GM18858 (cell line): ENCODE results near the gene BBIP1.

ENCODE experiments used
- ATAC-seq: cut with Tn5 transposase; IDR thresholded peaks from one replicate; pipeline ENCODE4 v1.9.1; 2021; ENCODE audit not compliant: unreplicated experiment

The BBIP1 gene

DNA sequence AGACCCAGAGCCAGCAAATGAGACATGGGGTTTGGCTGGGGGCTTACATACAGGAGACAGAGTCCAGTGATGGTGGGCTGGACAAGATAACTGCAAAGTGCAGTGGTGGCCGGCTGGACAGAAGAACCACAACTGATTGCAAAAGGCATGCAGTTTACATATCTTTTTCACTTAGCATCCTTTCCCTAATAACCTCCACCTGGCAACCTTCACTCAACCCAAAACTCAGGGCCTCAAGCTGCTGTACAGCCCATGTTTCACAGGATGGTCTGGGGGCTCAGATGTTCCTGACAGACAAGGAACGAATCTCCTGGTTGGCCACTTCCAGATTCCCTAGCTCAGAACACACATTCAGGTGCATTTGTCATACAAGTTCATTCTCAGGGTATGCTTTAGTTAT is 55.0 kb downstream of the BBIP1 start:
- ATAC-seq: no peak

- ATAC-seq: no peak
Measured at GRCh38 chr10:110863361-110863760, 55.6 kb downstream of the BBIP1 start.

DNA sequence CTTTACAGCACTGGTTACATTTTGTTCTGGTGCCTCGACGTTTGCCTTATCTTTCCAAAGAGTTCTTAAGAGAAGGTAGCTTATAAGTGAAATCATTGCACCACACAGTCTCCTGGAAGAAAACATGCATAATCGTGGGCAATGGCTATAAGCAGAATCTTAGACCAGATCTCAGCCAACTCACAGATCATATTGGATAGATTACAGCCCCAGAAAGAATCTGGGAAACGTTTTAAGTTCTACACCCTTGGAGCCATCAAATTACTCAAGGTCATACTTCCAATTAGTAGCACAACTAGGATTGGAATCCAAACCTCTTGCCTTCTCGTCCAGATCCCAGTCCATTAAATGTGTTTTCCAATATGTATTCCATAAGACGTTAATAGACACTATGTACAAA is 56.0 kb downstream of the BBIP1 start:
- ATAC-seq: no peak

DNA sequence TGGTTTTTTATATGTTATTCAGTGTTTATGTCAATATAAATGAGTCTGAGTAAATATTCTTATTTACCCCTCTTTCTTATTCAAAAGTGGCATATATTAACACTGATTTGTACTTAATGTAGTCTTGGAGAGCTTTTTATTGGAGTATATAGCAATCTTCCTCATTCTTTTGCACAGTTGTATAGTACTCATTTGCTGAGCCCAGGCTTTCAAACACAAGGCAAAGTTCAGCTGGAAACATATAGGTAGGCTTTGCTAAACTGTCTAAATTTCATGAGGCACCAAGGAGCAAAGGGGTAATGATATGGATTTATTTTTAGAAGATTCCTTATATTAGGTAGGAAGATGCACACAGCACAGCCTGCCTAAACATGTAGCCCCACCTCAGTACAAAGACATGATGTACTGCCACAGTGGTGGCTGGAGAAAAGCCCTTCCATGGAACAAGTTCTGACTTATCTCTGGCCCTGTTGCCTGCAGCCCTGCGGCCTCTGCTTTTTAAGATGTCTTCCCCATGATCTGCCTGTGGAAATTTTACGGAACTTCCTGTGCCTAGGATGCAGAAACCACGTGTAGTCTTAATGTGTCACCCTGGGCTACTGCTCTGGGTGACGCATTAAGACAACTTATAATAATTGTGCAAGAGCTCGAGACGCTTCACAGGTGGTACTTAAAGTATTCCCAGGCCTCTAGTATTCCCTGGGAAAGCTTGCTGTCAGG is 56.9 kb downstream of the BBIP1 start:
- no peak for ATAC-seq

DNA sequence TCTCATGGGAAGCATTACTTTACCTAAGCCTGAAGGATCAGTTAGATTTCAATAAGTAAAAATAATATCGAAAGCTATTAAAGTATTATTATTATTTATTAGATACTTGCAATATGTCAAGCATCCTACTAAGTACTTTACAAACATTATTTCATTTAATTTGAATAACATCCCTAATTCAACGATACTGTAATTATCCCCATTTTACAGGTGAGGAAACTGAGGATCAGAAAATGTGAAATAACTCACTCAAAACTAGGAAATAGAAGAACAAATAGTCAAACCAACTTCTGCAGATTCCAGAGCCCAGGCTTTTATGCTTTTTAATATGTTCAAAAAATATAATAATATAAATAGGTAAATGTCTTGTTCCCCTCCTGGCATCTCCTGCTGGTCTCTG is 57.5 kb downstream of the BBIP1 start:
- no peak for ATAC-seq

DNA sequence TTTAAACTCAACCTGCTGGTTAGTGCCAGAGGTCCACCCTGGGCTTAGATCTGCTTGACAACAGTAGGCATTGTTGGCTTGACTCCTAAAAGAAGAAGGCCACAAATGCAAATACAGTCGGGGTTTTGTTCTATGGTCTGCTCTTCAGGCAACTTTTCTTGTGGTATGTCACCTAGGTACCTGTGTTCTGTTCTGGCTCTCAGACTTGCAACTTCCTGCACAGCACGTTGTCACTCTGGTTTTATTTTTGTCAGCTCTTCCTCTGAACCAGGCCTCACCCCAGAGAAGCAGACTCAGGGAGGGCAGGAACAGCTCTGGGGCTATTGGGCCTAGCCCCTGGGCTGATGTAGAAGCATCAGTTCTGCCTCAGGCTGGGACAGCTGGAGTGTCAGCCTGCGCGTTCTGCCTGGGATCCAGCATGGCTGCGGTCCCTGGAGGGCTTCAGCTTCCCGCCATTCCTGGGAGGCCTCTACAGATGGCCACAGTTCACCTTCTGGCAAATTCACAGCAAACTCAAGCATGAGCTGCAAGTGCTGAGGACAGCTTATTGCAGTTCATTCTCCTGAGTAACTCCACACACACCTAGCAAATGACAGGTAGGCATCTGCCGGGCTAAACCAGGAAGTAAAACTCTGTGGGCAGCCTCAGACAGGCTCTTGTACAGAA is 58.3 kb downstream of the BBIP1 start:
- ATAC-seq: peak; percentile 49

- ATAC-seq: no peak
Measured at GRCh38 chr10:110859973-110860376, 59.0 kb downstream of the BBIP1 start.

GRCh38 chr10:110859206-110859972 is 59.6 kb downstream of the BBIP1 start:
- ATAC-seq: no peak

- no peak for ATAC-seq
Measured at GRCh38 chr10:110858297-110858934, 60.6 kb downstream of the BBIP1 start.

DNA sequence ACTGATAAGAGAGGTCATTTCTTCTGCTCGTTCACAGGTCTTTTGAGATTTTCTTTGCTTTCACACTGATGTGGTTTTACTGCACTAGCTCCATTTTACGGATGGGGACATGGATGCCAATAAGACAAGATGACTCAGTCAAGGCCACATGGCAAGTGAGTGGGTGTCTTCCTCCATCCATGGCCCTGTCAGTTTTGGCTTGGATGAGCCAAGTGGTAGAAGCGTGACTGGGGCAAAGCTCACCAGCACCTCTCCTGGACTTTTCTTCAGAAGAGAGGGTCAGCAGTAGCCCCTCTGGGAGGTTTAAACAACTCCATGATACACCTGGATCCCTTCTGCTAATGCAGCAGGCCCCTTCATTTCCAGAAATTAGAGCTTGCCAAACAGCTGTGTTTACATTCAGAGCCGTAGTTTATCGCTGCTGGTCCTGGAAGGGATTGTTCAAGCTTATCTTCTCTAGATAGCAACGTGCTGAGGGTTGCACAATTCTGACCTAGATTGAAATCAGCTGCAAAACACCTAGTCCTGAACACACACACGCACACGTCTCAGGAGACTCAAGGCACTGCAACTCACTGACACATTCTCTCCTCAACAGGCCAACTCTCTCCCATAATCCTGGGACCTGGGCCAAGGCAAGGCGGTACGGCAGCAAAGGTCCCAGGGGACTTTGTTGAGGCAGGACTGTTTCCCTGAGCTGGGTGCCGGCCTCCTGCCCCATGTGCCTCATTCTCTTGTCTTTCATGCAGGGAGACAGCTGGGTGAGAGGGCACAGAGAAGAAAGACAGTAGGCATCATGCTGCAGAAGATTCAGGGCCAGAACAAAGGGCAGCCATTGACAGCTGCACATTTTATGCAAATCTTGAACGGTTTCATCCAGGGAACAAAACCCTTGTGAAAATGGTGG is 61.5 kb downstream of the BBIP1 start:
- peak; percentile 25 for ATAC-seq

DNA sequence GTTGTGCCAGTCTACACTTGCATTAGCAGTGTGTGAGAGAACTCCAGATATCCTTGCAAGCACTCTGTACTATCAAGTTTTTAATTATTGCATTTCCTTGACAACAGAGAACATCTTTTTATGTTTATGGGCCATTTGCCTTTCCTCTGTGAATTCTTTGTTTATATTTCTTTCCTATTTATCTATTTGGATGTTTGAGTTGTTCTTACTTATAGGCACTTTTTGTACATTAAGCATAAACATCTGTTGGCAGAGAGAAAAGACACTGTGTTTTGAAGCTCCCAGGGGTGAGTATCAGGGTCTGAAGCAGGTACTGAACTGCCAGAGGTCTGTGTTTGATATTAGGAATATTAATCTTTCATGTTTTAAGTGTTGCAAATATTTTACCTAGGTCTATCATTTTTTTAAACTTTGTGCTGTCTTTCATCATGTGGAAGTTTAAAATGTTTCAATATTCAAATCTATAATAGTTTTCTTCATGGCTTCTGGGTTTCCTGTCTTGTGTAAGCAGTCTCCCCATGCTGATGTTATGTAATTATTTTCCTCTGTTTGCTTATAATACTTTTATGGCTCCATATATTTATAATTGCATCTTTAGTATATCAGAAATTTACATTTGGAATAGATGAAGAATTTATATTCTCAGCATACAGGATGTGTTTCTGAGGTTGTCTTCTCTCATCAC is 64.9 kb downstream of the BBIP1 start:
- ATAC-seq: no peak

- no peak for ATAC-seq
Measured at GRCh38 chr10:110852947-110853346, 66.0 kb downstream of the BBIP1 start.

DNA sequence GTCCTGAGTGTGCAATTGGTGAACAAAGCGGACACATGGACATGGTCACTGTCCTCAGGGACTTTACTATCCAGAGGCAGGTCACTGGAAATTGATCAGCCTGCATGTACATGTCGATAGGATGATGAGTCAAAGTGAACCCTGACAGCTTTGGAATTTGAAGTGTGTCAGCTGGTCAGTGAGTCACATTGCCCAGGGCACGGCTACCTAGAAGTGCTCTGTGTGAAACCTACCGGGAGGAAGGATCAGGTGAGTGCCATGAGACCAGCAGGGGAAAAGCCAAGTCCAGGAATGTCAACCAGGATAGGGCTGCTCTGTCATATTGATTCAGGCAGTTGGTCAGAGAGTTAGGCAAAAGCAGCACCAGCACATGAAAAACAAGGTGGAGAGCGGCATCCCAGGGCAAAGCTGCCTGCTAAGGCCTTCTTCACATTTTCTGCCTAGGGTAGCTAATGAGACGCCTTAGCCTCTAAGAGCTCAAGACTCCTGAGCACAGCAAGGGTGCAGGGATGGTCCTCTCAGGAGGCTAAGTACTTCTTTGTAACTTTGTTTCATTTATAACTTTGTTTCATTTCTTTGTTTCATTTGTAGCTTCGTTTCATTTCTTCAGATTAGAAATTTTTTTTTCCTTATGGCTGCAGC is 66.6 kb downstream of the BBIP1 start:
- no peak for ATAC-seq

DNA sequence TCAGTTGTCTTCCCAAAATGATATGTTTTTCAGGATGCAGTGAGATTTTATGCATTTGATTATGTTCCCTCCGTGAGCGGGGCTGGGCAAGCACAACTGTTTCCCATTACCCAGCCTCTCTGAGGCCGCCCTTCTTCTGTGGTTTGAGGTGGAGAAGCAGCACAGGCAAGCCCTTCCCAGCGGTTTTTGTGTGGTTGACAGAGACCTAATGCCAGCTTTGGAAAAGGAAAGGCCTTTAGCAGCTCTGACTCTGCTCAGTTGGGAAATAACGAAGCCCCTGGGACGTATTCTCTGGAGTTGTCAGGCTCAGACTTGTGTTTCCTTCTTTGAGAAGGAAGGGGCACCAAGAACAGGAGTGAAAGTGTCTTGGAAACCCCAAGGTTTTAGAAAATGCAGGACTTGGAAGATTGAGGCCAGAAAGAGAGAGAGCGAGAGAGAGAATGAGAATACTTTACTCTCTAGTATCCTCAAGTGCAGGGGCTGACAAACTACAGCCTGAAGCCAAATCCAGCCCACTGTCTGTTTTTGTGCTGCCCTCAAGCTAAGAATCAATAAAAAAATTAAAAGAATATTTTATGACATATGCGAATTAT is 67.9 kb downstream of the BBIP1 start:
- no peak for ATAC-seq

- no peak for ATAC-seq
Measured at GRCh38 chr10:110850099-110850498, 68.9 kb downstream of the BBIP1 start.
